DMS153 (cell line): Measurements from ENCODE around the gene METTL15.
"Not testable (repeated sequence)": the region's sequence is repeated elsewhere in the genome, so short reads cannot be mapped to it uniquely, and the experiment has no call there.

ENCODE experiments used
- DNase-seq: peaks from one replicate; lab custom pipeline; 2025; lab: John Stamatoyannopoulos, UW

The METTL15 gene

GRCh38 chr11:28296426-28296825, 188.2 kb downstream of the METTL15 start:
- no peak for DNase-seq

- DNase-seq: no peak
Measured at GRCh38 chr11:28298209-28298608, 190.0 kb downstream of the METTL15 start.

- DNase-seq: no peak
Measured at GRCh38 chr11:28303477-28304191, 195.4 kb downstream of the METTL15 start.

- no peak for DNase-seq
Measured at GRCh38 chr11:28315440-28315839, 207.3 kb downstream of the METTL15 start.

- DNase-seq: no peak
Measured at GRCh38 chr11:28318871-28319270, 210.7 kb downstream of the METTL15 start.

- DNase-seq: no peak
Measured at GRCh38 chr11:28323621-28324020, 215.4 kb downstream of the METTL15 start.

- not testable (repeated sequence) for DNase-seq
Measured at GRCh38 chr11:28332393-28332792, 224.2 kb downstream of the METTL15 start.

- no peak for DNase-seq
Measured at GRCh38 chr11:28337701-28338100, 229.5 kb downstream of the METTL15 start.

GRCh38 chr11:28338371-28338770, 230.2 kb downstream of the METTL15 start:
- no peak for DNase-seq

GRCh38 chr11:28339488-28339887, 231.3 kb downstream of the METTL15 start:
- DNase-seq: no peak

- no peak for DNase-seq
Measured at GRCh38 chr11:28342716-28343115, 234.5 kb downstream of the METTL15 start.

- DNase-seq: no peak
Measured at GRCh38 chr11:28343304-28344233, 235.4 kb downstream of the METTL15 start.

- no peak for DNase-seq
Measured at GRCh38 chr11:28346209-28346608, 238.0 kb downstream of the METTL15 start.

- DNase-seq: no peak
Measured at GRCh38 chr11:28346721-28347120, 238.5 kb downstream of the METTL15 start.

- no peak for DNase-seq
Measured at GRCh38 chr11:28347371-28347770, 239.2 kb downstream of the METTL15 start.

- no peak for DNase-seq
Measured at GRCh38 chr11:28350216-28350615, 242.0 kb downstream of the METTL15 start.

GRCh38 chr11:28353991-28354390, 245.8 kb downstream of the METTL15 start:
- no peak for DNase-seq

- no peak for DNase-seq
Measured at GRCh38 chr11:28366549-28367346, 258.6 kb downstream of the METTL15 start.

- DNase-seq: not testable (repeated sequence)
Measured at GRCh38 chr11:28378095-28378494, 269.9 kb downstream of the METTL15 start.
